HepG2 (cell line): ENCODE data around the gene GRAMD4. TPM values are rescaled to one million over a fixed set of nuclear protein-coding genes. Genes with fewer than 3 reads are reported as not detected.

Experiments
- FOXC1 ChIP-seq: sonication (generic); formaldehyde crosslinking; IDR thresholded peaks from 2 replicates; pipeline ENCODE4 v1.8.0; 2022; ENCODE audit warnings: mild to moderate bottlenecking, missing genetic modification reagents, borderline replicate concordance
- FOXK2 ChIP-seq: fragments of 450-650 bp; IDR thresholded peaks from 2 replicates; pipeline ENCODE4 v1.6.1; 2016
- GFI1 ChIP-seq: sonication (generic); formaldehyde crosslinking; IDR thresholded peaks from 2 replicates; pipeline ENCODE4 v1.5.0; 2020; ENCODE audit warnings: missing genetic modification reagents, mild to moderate bottlenecking, borderline replicate concordance
- GMEB1 ChIP-seq: sonication (generic); formaldehyde crosslinking; IDR thresholded peaks from 2 replicates; pipeline ENCODE4 v1.5.1; 2020; ENCODE audit warnings: missing genetic modification reagents, mild to moderate bottlenecking, borderline replicate concordance
- HNRNPK ChIP-seq: fragments of 200-400 bp; formaldehyde crosslinking; IDR thresholded peaks from 2 replicates; pipeline ENCODE4 v1.6.1; 2018; ENCODE audit warnings: low read length, low read depth, moderate library complexity, mild to moderate bottlenecking; ENCODE audit not compliant: poor library complexity, severe bottlenecking
- IKZF4 ChIP-seq: sonication (generic); formaldehyde crosslinking; IDR thresholded peaks from 2 replicates; pipeline ENCODE4 v1.5.1; 2020; ENCODE audit warnings: borderline replicate concordance, mild to moderate bottlenecking, low read depth, missing genetic modification reagents; ENCODE audit errors: not compliant biosample characterization
- KDM5A ChIP-seq: fragments of 200-600 bp; sonication (generic); IDR thresholded peaks from 2 replicates; pipeline ENCODE4 v1.7.0; 2018; ENCODE audit warnings: antibody characterized with exemption, mild to moderate bottlenecking, low read length, borderline replicate concordance
- KLF12 ChIP-seq: sonication (generic); formaldehyde crosslinking; IDR thresholded peaks from 2 replicates; pipeline ENCODE4 v1.4.0; 2020; ENCODE audit warnings: missing genetic modification reagents, borderline replicate concordance
- MED1 ChIP-seq: sonication (generic); formaldehyde crosslinking; IDR thresholded peaks from 2 replicates; pipeline ENCODE4 v1.4.0; 2020; ENCODE audit warnings: missing genetic modification reagents
- NR1H2 ChIP-seq: sonication (generic); formaldehyde crosslinking; IDR thresholded peaks from 2 replicates; pipeline ENCODE4 v1.8.1; 2022; ENCODE audit warnings: low read depth, missing genetic modification reagents, borderline replicate concordance
- NR2F2 ChIP-seq: IDR thresholded peaks from 2 replicates; pipeline ENCODE4 v1.6.1; 2012; ENCODE audit warnings: low read depth, inconsistent platforms, borderline replicate concordance
- RBM39 ChIP-seq: fragments of 200-400 bp; formaldehyde crosslinking; IDR thresholded peaks from one replicate; pipeline ENCODE4 v1.6.1; 2018; ENCODE audit warnings: antibody characterized with exemption, mild to moderate bottlenecking, low read depth, low read length; ENCODE audit not compliant: poor library complexity, severe bottlenecking
- SKI ChIP-seq: fragments of 450-650 bp; IDR thresholded peaks from one replicate; pipeline ENCODE4 v1.6.1; 2018; ENCODE audit warnings: mild to moderate bottlenecking; ENCODE audit not compliant: partially characterized antibody
- SPEN ChIP-seq: sonication (generic); formaldehyde crosslinking; IDR thresholded peaks from 2 replicates; pipeline ENCODE4 v1.5.1; 2020; ENCODE audit warnings: low read depth, mild to moderate bottlenecking, missing genetic modification reagents
- SRSF4 ChIP-seq: fragments of 200-400 bp; formaldehyde crosslinking; IDR thresholded peaks from one replicate; pipeline ENCODE4 v1.6.1; 2018; ENCODE audit warnings: mild to moderate bottlenecking, low read depth, low read length, moderate library complexity; ENCODE audit not compliant: poor library complexity, severe bottlenecking
- TAF15 ChIP-seq: fragments of 200-400 bp; formaldehyde crosslinking; IDR thresholded peaks from one replicate; pipeline ENCODE4 v1.6.1; 2018; ENCODE audit warnings: mild to moderate bottlenecking, low read depth, low read length; ENCODE audit not compliant: poor library complexity, severe bottlenecking
- TFDP1 ChIP-seq: IDR thresholded peaks from 2 replicates; pipeline ENCODE4 v1.6.1; 2016; ENCODE audit warnings: missing compliant biosample characterization, missing genetic modification reagents, borderline replicate concordance
- TP53 ChIP-seq: sonication (generic); formaldehyde crosslinking; conservative IDR thresholded peaks from 2 replicates; pipeline ENCODE4 v1.4.0; 2020; ENCODE audit warnings: missing genetic modification reagents
- ZKSCAN8 ChIP-seq: IDR thresholded peaks from 2 replicates; pipeline ENCODE4 v1.6.1; 2016; ENCODE audit warnings: borderline replicate concordance, missing genetic modification reagents, missing compliant biosample characterization
- ZNF317 ChIP-seq: sonication (generic); formaldehyde crosslinking; IDR thresholded peaks from 2 replicates; pipeline ENCODE4 v1.5.0; 2020; ENCODE audit warnings: mild to moderate bottlenecking, missing genetic modification reagents
- ZNF446 ChIP-seq: sonication (generic); formaldehyde crosslinking; IDR thresholded peaks from 2 replicates; pipeline ENCODE4 v1.5.0; 2020; ENCODE audit warnings: mild to moderate bottlenecking, missing genetic modification reagents
- ZNF547 ChIP-seq: sonication (generic); formaldehyde crosslinking; IDR thresholded peaks from 2 replicates; pipeline ENCODE4 v1.5.1; 2020; ENCODE audit warnings: mild to moderate bottlenecking, missing genetic modification reagents
- ZNF558 ChIP-seq: sonication (generic); formaldehyde crosslinking; IDR thresholded peaks from 2 replicates; pipeline ENCODE4 v1.9.0; 2022; ENCODE audit warnings: mild to moderate bottlenecking, missing genetic modification reagents, borderline replicate concordance
- ZNF713 ChIP-seq: sonication (generic); formaldehyde crosslinking; IDR thresholded peaks from 2 replicates; pipeline ENCODE4 v1.4.0; 2020; ENCODE audit warnings: mild to moderate bottlenecking, missing genetic modification reagents
- ZNF773 ChIP-seq: sonication (generic); formaldehyde crosslinking; IDR thresholded peaks from 2 replicates; pipeline ENCODE4 v1.4.0; 2020; ENCODE audit warnings: missing genetic modification reagents, borderline replicate concordance
- ZNF891 ChIP-seq: sonication (generic); formaldehyde crosslinking; IDR thresholded peaks from 2 replicates; pipeline ENCODE4 v1.5.0; 2020; ENCODE audit warnings: mild to moderate bottlenecking, missing genetic modification reagents
- ZSCAN21 ChIP-seq: sonication (generic); formaldehyde crosslinking; IDR thresholded peaks from 2 replicates; pipeline ENCODE4 v1.8.0; 2022; ENCODE audit warnings: mild to moderate bottlenecking, missing genetic modification reagents, moderate library complexity, borderline replicate concordance
- polyA plus RNA-seq, 8 experiments: library from polyadenylated mRNA; depleted of rRNA in 3 of 8; stranded (reverse) in 7 of 8; unstranded in 1 of 8; fragments of >200 nt; fragmentation: Illumina TruSeq in 4 of 8; extraction: Trizol in 4 of 8; gene quantifications; 2 replicates each; pipeline versions ENCODE4 v1.2.1 to v1.2.3, GENCODE V29; 2011 to 2016; ENCODE audit warnings: low read depth in 4 of 8, missing spikeins in 1 of 8, mixed read lengths in 1 of 8; ENCODE audit not compliant: insufficient read depth in 1 of 8
- total RNA-seq, 5 experiments: library from RNA; depleted of rRNA; stranded (reverse); fragments of >200 nt; fragmentation: Illumina TruSeq; extraction: Trizol; gene quantifications; 2 replicates each; pipeline ENCODE4 v1.2.3, GENCODE V29; 2016; ENCODE audit warnings: low read depth in 1 of 5

Gene GRAMD4
- total and polyA plus RNA-seq, 2 of the 13 experiments (the other 11 are each of a cell fraction or from before 2014, with no cell fraction given), result 15.2 to 15.7 TPM

GRCh38 chr22:46612904-46613605, 7.1 kb upstream of the GRAMD4 start (continued):
- TF ChIP-seq ZNF547 (no peak), SKI (no peak), TAF15 (no peak), NR2F2 (no peak), RBM39 (peak; percentile 26), ZNF773 (0 out of 2 replicates have a peak, but pooled peaks have one; percentile 24), ZNF317 (CRISPR knock-in tag) (no peak), IKZF4 (CRISPR knock-in tag) (no peak), ZKSCAN8 (CRISPR knock-in tag) (no peak), NR1H2 (no peak), HNRNPK (no peak), ZNF891 (CRISPR knock-in tag) (no peak), FOXK2 (no peak), ZNF713 (CRISPR knock-in tag) (no peak), TP53 (peak; percentile 78; the same call in 1 of the 2 replicates), GFI1 (CRISPR knock-in tag) (peak; percentile 65; the same call in 1 of the 2 replicates), SRSF4 (no peak), ZSCAN21 (CRISPR knock-in tag) (peak; percentile 72), KLF12 (0 out of 2 replicates have a peak, but pooled peaks have one; percentile 55), ZNF446 (no peak), KDM5A (no peak), SPEN (peak; percentile 54; the same call in 1 of the 2 replicates), GMEB1 (CRISPR knock-in tag) (no peak), MED1 (peak; percentile 72), TFDP1 (peak; percentile 65; the same call in 1 of the 2 replicates), ZNF558 (CRISPR knock-in tag) (no peak), FOXC1 (CRISPR knock-in tag) (peak; percentile 44; the same call in 1 of the 2 replicates)
